ENCODE data around the gene INSM2.

The INSM2 gene, protein sequence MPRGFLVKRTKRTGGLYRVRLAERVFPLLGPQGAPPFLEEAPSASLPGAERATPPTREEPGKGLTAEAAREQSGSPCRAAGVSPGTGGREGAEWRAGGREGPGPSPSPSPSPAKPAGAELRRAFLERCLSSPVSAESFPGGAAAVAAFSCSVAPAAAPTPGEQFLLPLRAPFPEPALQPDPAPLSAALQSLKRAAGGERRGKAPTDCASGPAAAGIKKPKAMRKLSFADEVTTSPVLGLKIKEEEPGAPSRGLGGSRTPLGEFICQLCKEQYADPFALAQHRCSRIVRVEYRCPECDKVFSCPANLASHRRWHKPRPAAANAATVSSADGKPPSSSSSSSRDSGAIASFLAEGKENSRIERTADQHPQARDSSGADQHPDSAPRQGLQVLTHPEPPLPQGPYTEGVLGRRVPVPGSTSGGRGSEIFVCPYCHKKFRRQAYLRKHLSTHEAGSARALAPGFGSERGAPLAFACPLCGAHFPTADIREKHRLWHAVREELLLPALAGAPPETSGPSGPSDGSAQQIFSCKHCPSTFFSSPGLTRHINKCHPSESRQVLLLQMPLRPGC

DNA sequence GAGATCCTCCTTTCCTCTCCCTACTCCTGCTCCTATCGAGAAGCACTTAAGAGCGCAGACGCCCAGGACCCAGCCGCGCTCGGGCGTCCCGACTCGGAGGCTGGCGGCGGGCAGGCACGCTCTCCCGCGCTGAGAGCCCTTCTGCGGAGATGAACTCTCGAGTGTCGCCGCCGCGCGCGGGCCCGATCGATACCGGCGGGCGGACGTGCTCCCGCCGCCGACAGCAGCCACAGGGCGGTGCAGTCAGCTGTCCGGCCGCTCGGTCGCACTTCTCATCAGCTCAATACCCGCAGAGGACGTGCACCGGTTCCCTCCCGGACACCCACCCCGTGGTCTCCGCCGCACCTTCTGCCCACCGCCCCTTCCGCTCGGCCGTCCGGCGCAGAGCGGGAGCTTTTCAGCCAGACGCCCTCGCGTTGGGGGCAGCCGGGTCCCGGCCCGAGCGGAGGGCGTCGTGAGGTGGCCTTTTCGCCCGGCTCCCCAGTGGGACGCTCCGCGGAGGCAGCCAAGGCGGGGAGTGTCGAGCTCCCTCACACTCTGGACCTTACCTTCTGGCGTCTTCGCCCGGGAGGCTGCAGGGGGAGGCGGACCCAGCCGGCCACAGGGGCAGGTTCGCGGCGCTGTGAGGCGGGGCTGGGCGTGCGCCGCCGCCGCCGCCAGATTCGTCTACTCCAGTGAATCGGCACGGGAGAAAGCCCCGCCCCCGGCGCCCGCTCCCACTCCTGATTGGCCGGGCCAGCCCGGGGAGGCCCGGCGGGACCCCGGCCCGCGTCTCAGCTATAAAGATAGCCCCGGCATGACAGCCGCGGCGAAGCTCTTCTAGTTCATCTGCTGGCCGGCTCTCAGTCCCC, at the start of gene INSM2:
TSS of gene INSM2 (plus strand) at position 808 of the 851 bp plus-strand sequence. CDS start 89 bp downstream, outside the sequence.
- no peak for TF ChIP-seq TOX (CRISPR knock-in tag; IDR thresholded peaks at IDR 0.05; ENCODE audit: borderline replicate concordance)
- TF ChIP-seq ZNF565 (CRISPR knock-in tag; conservative IDR thresholded peaks at IDR 0.05; ENCODE audit: low read depth), result no peak
- TF ChIP-seq BACH2 (CRISPR knock-in tag; IDR thresholded peaks at IDR 0.05; ENCODE audit: borderline replicate concordance), result no peak
- no peak for TF ChIP-seq ZNF8 (CRISPR knock-in tag; IDR thresholded peaks at IDR 0.05)
- TF ChIP-seq, protein P1, sequence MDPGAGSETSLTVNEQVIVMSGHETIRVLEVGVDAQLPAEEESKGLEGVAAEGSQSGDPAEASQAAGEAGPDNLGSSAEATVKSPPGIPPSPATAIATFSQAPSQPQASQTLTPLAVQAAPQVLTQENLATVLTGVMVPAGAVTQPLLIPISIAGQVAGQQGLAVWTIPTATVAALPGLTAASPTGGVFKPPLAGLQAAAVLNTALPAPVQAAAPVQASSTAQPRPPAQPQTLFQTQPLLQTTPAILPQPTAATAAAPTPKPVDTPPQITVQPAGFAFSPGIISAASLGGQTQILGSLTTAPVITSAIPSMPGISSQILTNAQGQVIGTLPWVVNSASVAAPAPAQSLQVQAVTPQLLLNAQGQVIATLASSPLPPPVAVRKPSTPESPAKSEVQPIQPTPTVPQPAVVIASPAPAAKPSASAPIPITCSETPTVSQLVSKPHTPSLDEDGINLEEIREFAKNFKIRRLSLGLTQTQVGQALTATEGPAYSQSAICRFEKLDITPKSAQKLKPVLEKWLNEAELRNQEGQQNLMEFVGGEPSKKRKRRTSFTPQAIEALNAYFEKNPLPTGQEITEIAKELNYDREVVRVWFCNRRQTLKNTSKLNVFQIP (CRISPR knock-in tag; IDR thresholded peaks at IDR 0.05; ENCODE audit: borderline replicate concordance, low read depth), result no peak
- TF ChIP-seq ISL1 (CRISPR knock-in tag; IDR thresholded peaks at IDR 0.05), result no peak
- no peak for TF ChIP-seq PPARA (CRISPR knock-in tag; IDR thresholded peaks at IDR 0.05; ENCODE audit: borderline replicate concordance)
- no peak for TF ChIP-seq ZFP3 (CRISPR knock-in tag; IDR thresholded peaks at IDR 0.05)
- TF ChIP-seq SNAI2 (CRISPR knock-in tag; IDR thresholded peaks at IDR 0.05), result no peak
- TF ChIP-seq, protein P2, sequence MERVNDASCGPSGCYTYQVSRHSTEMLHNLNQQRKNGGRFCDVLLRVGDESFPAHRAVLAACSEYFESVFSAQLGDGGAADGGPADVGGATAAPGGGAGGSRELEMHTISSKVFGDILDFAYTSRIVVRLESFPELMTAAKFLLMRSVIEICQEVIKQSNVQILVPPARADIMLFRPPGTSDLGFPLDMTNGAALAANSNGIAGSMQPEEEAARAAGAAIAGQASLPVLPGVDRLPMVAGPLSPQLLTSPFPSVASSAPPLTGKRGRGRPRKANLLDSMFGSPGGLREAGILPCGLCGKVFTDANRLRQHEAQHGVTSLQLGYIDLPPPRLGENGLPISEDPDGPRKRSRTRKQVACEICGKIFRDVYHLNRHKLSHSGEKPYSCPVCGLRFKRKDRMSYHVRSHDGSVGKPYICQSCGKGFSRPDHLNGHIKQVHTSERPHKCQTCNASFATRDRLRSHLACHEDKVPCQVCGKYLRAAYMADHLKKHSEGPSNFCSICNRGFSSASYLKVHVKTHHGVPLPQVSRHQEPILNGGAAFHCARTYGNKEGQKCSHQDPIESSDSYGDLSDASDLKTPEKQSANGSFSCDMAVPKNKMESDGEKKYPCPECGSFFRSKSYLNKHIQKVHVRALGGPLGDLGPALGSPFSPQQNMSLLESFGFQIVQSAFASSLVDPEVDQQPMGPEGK (CRISPR knock-in tag; IDR thresholded peaks at IDR 0.05; ENCODE audit: borderline replicate concordance), result no peak
- TF ChIP-seq OSR1 (CRISPR knock-in tag; IDR thresholded peaks at IDR 0.05), result no peak
- no peak for TF ChIP-seq ARNTL (CRISPR knock-in tag; IDR thresholded peaks at IDR 0.05; ENCODE audit: borderline replicate concordance, low read depth)
- no peak for TF ChIP-seq GLIS3 (CRISPR knock-in tag; IDR thresholded peaks at IDR 0.05)
- no peak for TF ChIP-seq RARB (CRISPR knock-in tag; IDR thresholded peaks at IDR 0.05)
- TF ChIP-seq ZNF70 (CRISPR knock-in tag; IDR thresholded peaks at IDR 0.05), result no peak
- TF ChIP-seq, protein P3, sequence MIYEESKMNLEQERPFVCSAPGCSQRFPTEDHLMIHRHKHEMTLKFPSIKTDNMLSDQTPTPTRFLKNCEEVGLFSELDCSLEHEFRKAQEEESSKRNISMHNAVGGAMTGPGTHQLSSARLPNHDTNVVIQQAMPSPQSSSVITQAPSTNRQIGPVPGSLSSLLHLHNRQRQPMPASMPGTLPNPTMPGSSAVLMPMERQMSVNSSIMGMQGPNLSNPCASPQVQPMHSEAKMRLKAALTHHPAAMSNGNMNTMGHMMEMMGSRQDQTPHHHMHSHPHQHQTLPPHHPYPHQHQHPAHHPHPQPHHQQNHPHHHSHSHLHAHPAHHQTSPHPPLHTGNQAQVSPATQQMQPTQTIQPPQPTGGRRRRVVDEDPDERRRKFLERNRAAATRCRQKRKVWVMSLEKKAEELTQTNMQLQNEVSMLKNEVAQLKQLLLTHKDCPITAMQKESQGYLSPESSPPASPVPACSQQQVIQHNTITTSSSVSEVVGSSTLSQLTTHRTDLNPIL (CRISPR knock-in tag; IDR thresholded peaks at IDR 0.05; ENCODE audit: low read depth), result no peak
- no peak for TF ChIP-seq TCF4 (CRISPR knock-in tag; IDR thresholded peaks at IDR 0.05; ENCODE audit: borderline replicate concordance)
- TF ChIP-seq, protein P4, sequence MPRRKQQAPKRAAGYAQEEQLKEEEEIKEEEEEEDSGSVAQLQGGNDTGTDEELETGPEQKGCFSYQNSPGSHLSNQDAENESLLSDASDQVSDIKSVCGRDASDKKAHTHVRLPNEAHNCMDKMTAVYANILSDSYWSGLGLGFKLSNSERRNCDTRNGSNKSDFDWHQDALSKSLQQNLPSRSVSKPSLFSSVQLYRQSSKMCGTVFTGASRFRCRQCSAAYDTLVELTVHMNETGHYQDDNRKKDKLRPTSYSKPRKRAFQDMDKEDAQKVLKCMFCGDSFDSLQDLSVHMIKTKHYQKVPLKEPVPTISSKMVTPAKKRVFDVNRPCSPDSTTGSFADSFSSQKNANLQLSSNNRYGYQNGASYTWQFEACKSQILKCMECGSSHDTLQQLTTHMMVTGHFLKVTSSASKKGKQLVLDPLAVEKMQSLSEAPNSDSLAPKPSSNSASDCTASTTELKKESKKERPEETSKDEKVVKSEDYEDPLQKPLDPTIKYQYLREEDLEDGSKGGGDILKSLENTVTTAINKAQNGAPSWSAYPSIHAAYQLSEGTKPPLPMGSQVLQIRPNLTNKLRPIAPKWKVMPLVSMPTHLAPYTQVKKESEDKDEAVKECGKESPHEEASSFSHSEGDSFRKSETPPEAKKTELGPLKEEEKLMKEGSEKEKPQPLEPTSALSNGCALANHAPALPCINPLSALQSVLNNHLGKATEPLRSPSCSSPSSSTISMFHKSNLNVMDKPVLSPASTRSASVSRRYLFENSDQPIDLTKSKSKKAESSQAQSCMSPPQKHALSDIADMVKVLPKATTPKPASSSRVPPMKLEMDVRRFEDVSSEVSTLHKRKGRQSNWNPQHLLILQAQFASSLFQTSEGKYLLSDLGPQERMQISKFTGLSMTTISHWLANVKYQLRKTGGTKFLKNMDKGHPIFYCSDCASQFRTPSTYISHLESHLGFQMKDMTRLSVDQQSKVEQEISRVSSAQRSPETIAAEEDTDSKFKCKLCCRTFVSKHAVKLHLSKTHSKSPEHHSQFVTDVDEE (CRISPR knock-in tag; IDR thresholded peaks at IDR 0.05), result no peak
- TF ChIP-seq ESRRG (CRISPR knock-in tag; IDR thresholded peaks at IDR 0.05), result no peak
- no peak for TF ChIP-seq ZC3H10 (CRISPR knock-in tag; IDR thresholded peaks at IDR 0.05)
- ATAC-seq, result peak; percentile 89

DNA sequence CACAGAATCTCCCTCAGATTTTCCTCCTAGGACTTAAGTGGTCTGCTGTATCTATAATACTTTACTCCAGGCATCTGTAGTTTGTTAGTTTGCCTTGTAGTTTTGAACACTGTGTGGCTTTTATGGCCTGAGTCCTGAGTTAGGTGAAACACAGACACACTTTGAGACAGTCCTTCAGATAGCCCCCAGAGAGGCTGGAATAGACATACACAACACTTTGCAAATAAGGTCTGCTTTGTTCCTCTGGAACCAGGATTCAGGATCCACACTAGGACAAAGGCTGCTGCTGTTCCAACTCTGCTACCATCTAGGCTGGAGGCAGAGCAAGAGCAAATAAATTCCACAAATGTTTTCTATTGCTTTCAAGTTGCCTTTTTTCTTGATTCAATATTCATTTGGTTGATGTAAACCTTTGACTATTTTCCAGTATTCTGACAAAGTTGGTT, 41.4 kb upstream of the INSM2 start:
- ATAC-seq, result no peak
- TF ChIP-seq OSR1 (CRISPR knock-in tag; IDR thresholded peaks at IDR 0.05) (no peak), BACH2 (CRISPR knock-in tag; IDR thresholded peaks at IDR 0.05; ENCODE audit: borderline replicate concordance) (no peak), SNAI2 (CRISPR knock-in tag; IDR thresholded peaks at IDR 0.05) (no peak), ZNF565 (CRISPR knock-in tag; conservative IDR thresholded peaks at IDR 0.05; ENCODE audit: low read depth) (no peak), RARB (CRISPR knock-in tag; IDR thresholded peaks at IDR 0.05) (no peak)

Measured in SK-N-SH treated with all-trans-retinoic acid at 6 μM for 48 hours (cell line).